ENCODE results near the gene KDELR1.
A peak's percentile ranks its signal among the peaks of the same experiment; 100 is the strongest.

Gene KDELR1

GRCh38 chr19:48391100-48392005 lies at the start of gene KDELR1:
Gene KDELR1 (minus strand): TSS chr19:48391551. CDS start chr19:48391358, 193 bp downstream.
- DNase-seq: peak; percentile 14 to 68

GRCh38 chr19:48436586-48436985 lies 45.2 kb upstream of the KDELR1 start:
- no peak for DNase-seq

- no peak for DNase-seq
These were observed 42.0 kb upstream of the KDELR1 start for GRCh38 chr19:48433337-48433736.

- no peak for DNase-seq
These were observed 37.3 kb upstream of the KDELR1 start for GRCh38 chr19:48428670-48429069.

GRCh38 chr19:48424694-48425219 lies 33.4 kb upstream of the KDELR1 start:
- no peak for DNase-seq

GRCh38 chr19:48421548-48421947 lies 30.2 kb upstream of the KDELR1 start:
- no peak for DNase-seq

- peak in 1 of 2 experiments; percentile 57 for DNase-seq
These were observed 28.0 kb upstream of the KDELR1 start for GRCh38 chr19:48419158-48419920.

GRCh38 chr19:48418317-48419064 lies 27.1 kb upstream of the KDELR1 start:
- DNase-seq: no peak

GRCh38 chr19:48417421-48417820 lies 26.1 kb upstream of the KDELR1 start:
- DNase-seq: no peak

GRCh38 chr19:48415806-48416221 lies 24.5 kb upstream of the KDELR1 start:
- no peak for DNase-seq

- DNase-seq: peak; percentile 60 to 96
These were observed 24.0 kb upstream of the KDELR1 start for GRCh38 chr19:48415395-48415794.

- DNase-seq: peak in 1 of 2 experiments; percentile 36
These were observed 22.7 kb upstream of the KDELR1 start for GRCh38 chr19:48413879-48414587.

- no peak for DNase-seq
These were observed 14.5 kb upstream of the KDELR1 start for GRCh38 chr19:48405850-48406249.

- no peak for DNase-seq
These were observed 13.8 kb upstream of the KDELR1 start for GRCh38 chr19:48405010-48405659.

GRCh38 chr19:48403606-48404005 lies 12.3 kb upstream of the KDELR1 start:
- DNase-seq: peak; percentile 53 to 75

GRCh38 chr19:48401287-48401686 lies 9.9 kb upstream of the KDELR1 start:
- no peak for DNase-seq

GRCh38 chr19:48400018-48400742 lies 8.8 kb upstream of the KDELR1 start:
- DNase-seq: peak; percentile 72 to 87

GRCh38 chr19:48398375-48399235 lies 7.3 kb upstream of the KDELR1 start:
- peak; percentile 75 to 94 for DNase-seq

GRCh38 chr19:48398102-48398374 lies 6.7 kb upstream of the KDELR1 start:
- DNase-seq: no peak

Data from NCI-H526 (cell line).